H9 (cell line): Measurements from ENCODE around the gene SENP2. TPM values are rescaled to one million over a fixed set of nuclear protein-coding genes. Genes with fewer than 3 reads are reported as not detected.
A peak's percentile ranks its signal among the peaks of the same experiment; 100 is the strongest.

Experiments used
- DNase-seq: peaks from one replicate; pipeline ENCODE4 v3.0.0-alpha.2; 2017
- H2AFZ ChIP-seq: one replicate; pipeline ENCODE4 v1.6.1; 2013; ENCODE audit warnings: mild to moderate bottlenecking, low read length, control low read depth, moderate library complexity
- H2AK5ac ChIP-seq: 2 replicates; pipeline ENCODE4 v1.6.1; 2013; ENCODE audit warnings: low read length, control low read depth, mixed read lengths; ENCODE audit not compliant: insufficient read length
- H2BK120ac ChIP-seq: one replicate; pipeline ENCODE4 v1.6.1; 2013; ENCODE audit warnings: low read depth, mild to moderate bottlenecking, low read length, control low read depth, inconsistent platforms; ENCODE audit not compliant: poor library complexity, severe bottlenecking
- H2BK12ac ChIP-seq: 2 replicates; pipeline ENCODE4 v1.6.1; 2013; ENCODE audit warnings: low read length, control low read depth, mixed read lengths, low read depth; ENCODE audit not compliant: insufficient read length
- H2BK15ac ChIP-seq: 2 replicates; pipeline ENCODE4 v1.6.1; 2013; ENCODE audit warnings: low read depth, low read length, control low read depth
- H2BK20ac ChIP-seq: one replicate; pipeline ENCODE4 v1.6.1; 2013; ENCODE audit warnings: low read depth, mild to moderate bottlenecking, low read length, control low read depth, inconsistent platforms; ENCODE audit not compliant: poor library complexity, severe bottlenecking
- H2BK5ac ChIP-seq: 2 replicates; pipeline ENCODE4 v1.6.1; 2013; ENCODE audit warnings: low read length, control low read depth, mixed read lengths; ENCODE audit not compliant: insufficient read length
- H3K14ac ChIP-seq: 2 replicates; pipeline ENCODE4 v1.6.1; 2013; ENCODE audit warnings: low read length, control low read depth; ENCODE audit not compliant: insufficient read depth
- H3K18ac ChIP-seq: 2 replicates; pipeline ENCODE4 v1.6.1; 2013; ENCODE audit warnings: low read depth, mild to moderate bottlenecking, mixed read lengths, low read length, control low read depth; ENCODE audit not compliant: insufficient read length
- H3K23ac ChIP-seq: 2 replicates; pipeline ENCODE4 v1.6.1; 2013; ENCODE audit warnings: low read length, control low read depth, mixed read lengths, low read depth; ENCODE audit not compliant: insufficient read length
- H3K23me2 ChIP-seq: 2 replicates; pipeline ENCODE4 v1.6.1; 2013; ENCODE audit warnings: low read depth, mild to moderate bottlenecking, mixed read lengths, low read length, control low read depth; ENCODE audit not compliant: insufficient read length, poor library complexity, severe bottlenecking
- H3K27ac ChIP-seq: 2 replicates; pipeline ENCODE4 v1.5.1; 2013; ENCODE audit warnings: low read length, control low read depth, mixed read lengths, low read depth; ENCODE audit not compliant: insufficient read length
- H3K27me3 ChIP-seq: 2 replicates; pipeline ENCODE4 v1.6.1; 2013; ENCODE audit warnings: low read length, control low read depth, inconsistent platforms; ENCODE audit not compliant: insufficient read depth
- H3K4ac ChIP-seq: 2 replicates; pipeline ENCODE4 v1.6.1; 2013; ENCODE audit warnings: low read depth, mild to moderate bottlenecking, control low read depth, inconsistent platforms, low read length, moderate library complexity
- H3K4me1 ChIP-seq: 2 replicates; pipeline ENCODE4 v1.6.1; 2013; ENCODE audit warnings: low read length, control low read depth, inconsistent platforms; ENCODE audit not compliant: insufficient read depth
- H3K4me2 ChIP-seq: 2 replicates; pipeline ENCODE4 v1.6.1; 2013; ENCODE audit warnings: low read length, control low read depth, mixed read lengths; ENCODE audit not compliant: insufficient read length, insufficient read depth
- H3K56ac ChIP-seq: 2 replicates; pipeline ENCODE4 v1.6.1; 2013; ENCODE audit warnings: low read depth, mild to moderate bottlenecking, mixed read lengths, low read length, control low read depth; ENCODE audit not compliant: insufficient read length
- H3K79me1 ChIP-seq: 2 replicates; pipeline ENCODE4 v1.6.1; 2013; ENCODE audit warnings: low read depth, mild to moderate bottlenecking, moderate library complexity, low read length, control low read depth, inconsistent platforms; ENCODE audit not compliant: insufficient read depth, poor library complexity, severe bottlenecking
- H3K79me2 ChIP-seq: 2 replicates; pipeline ENCODE4 v1.6.1; 2013; ENCODE audit warnings: low read length, control low read depth, inconsistent platforms; ENCODE audit not compliant: insufficient read depth
- H3K9ac ChIP-seq: 2 replicates; pipeline ENCODE4 v1.6.1; 2013; ENCODE audit warnings: low read length, control low read depth, mixed read lengths; ENCODE audit not compliant: insufficient read length; ENCODE audit errors: extremely low read depth
- H3K9me3 ChIP-seq: one replicate; pipeline ENCODE4 v1.6.1; 2013; ENCODE audit warnings: low read depth, low read length, inconsistent platforms; ENCODE audit not compliant: control insufficient read depth
- H3T11ph ChIP-seq: one replicate; pipeline ENCODE4 v1.6.1; 2013; ENCODE audit warnings: mild to moderate bottlenecking, low read length, control low read depth, inconsistent platforms
- H4K20me1 ChIP-seq: one replicate; pipeline ENCODE4 v1.6.1; 2013; ENCODE audit not compliant: control insufficient read depth, insufficient read length, insufficient read depth
- H4K5ac ChIP-seq: 2 replicates; pipeline ENCODE4 v1.6.1; 2013; ENCODE audit warnings: low read depth, mild to moderate bottlenecking, mixed read lengths, low read length, control low read depth; ENCODE audit not compliant: insufficient read length
- H4K8ac ChIP-seq: replicated peaks from 2 replicates; pipeline ENCODE4 v1.6.1; 2013; ENCODE audit warnings: low read length, control low read depth, mixed read lengths, low read depth; ENCODE audit not compliant: insufficient read length
- H4K91ac ChIP-seq: 2 replicates; pipeline ENCODE4 v1.6.1; 2013; ENCODE audit warnings: low read depth, mild to moderate bottlenecking, moderate library complexity, mixed read lengths, low read length, control low read depth; ENCODE audit not compliant: insufficient read length
- H3K27ac Mint-ChIP-seq, 3 experiments: 2 replicates in 2 of 3; 3 replicates in 1 of 3; pipeline ENCODE4 v1.8.0; 2020 to 2021; ENCODE audit warnings: mixed read lengths in 3 of 3, mild to moderate bottlenecking in 1 of 3, moderate library complexity in 1 of 3
- H3K27me3 Mint-ChIP-seq: 2 replicates; pipeline ENCODE4 v1.8.0; 2021; ENCODE audit warnings: low read depth, mild to moderate bottlenecking, moderate library complexity, mixed read lengths
- H3K36me3 Mint-ChIP-seq, 3 experiments: 2 replicates in 2 of 3; 3 replicates in 1 of 3; pipeline ENCODE4 v1.8.0; 2020 to 2021; ENCODE audit warnings: low read depth in 3 of 3, mixed read lengths in 3 of 3; ENCODE audit not compliant: insufficient read depth in 1 of 3
- H3K4me1 Mint-ChIP-seq, 2 experiments: 2 replicates each; pipeline ENCODE4 v1.8.0; 2020; ENCODE audit warnings: mixed read lengths in 2 of 2
- H3K4me3 Mint-ChIP-seq, 2 experiments: 2 replicates in 1 of 2; 3 replicates in 1 of 2; pipeline ENCODE4 v1.8.0; 2020 to 2021; ENCODE audit warnings: mild to moderate bottlenecking in 2 of 2, mixed read lengths in 2 of 2, moderate library complexity in 1 of 2
- H3K9me3 Mint-ChIP-seq, 2 experiments: 2 replicates in 1 of 2; 3 replicates in 1 of 2; pipeline ENCODE4 v1.8.0; 2020; ENCODE audit warnings: mild to moderate bottlenecking in 2 of 2, mixed read lengths in 2 of 2, moderate library complexity in 1 of 2
- WGBS: extraction: QIAGEN DNeasy Blood & Tissue Kit; methylation state at CpG from one replicate; pipeline ENCODE4 v1.1.7; 2013; ENCODE audit warnings: missing lambda C conversion rate, low lambda C conversion rate, mixed read lengths; ENCODE audit not compliant: insufficient read length; ENCODE audit errors: extremely low coverage; 5-methylcytosine and 5-hydroxymethylcytosine counted together
- total RNA-seq: library from RNA; stranded (reverse); gene quantifications from 2 replicates; pipeline ENCODE4 v1.2.1, GENCODE V29; 2021
- TF ChIP-seq, protein P1 (sequence below): fragments of 200-600 bp; sonication (generic); conservative IDR thresholded peaks from 3 replicates; pipeline ENCODE4 v1.8.0; 2021; ENCODE audit warnings: antibody characterized with exemption, mild to moderate bottlenecking

Gene SENP2
- total RNA-seq, 1 experiment from 2014 or later, result 90.1 TPM

DNA sequence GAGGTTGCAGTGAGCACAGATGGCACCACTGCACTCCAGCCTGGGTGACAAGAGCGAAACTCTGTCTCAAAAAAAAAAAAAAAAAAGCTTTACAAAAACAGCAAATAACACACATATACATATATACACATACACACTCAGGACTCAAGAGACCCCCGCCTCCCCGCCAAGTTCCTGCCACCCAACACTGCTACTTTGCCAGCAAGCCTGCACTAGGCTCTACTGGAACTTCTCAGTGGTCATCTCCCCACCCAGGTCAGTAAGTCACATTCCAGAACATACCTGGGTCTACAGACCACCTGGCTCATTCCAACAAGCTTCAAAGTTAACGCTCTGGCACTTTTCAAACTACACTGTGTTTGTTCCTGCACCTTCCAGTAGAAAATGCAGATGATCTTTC, 62.3 kb downstream of the SENP2 start:
- TF ChIP-seq, protein P1, sequence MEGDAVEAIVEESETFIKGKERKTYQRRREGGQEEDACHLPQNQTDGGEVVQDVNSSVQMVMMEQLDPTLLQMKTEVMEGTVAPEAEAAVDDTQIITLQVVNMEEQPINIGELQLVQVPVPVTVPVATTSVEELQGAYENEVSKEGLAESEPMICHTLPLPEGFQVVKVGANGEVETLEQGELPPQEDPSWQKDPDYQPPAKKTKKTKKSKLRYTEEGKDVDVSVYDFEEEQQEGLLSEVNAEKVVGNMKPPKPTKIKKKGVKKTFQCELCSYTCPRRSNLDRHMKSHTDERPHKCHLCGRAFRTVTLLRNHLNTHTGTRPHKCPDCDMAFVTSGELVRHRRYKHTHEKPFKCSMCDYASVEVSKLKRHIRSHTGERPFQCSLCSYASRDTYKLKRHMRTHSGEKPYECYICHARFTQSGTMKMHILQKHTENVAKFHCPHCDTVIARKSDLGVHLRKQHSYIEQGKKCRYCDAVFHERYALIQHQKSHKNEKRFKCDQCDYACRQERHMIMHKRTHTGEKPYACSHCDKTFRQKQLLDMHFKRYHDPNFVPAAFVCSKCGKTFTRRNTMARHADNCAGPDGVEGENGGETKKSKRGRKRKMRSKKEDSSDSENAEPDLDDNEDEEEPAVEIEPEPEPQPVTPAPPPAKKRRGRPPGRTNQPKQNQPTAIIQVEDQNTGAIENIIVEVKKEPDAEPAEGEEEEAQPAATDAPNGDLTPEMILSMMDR, result no peak

More for the DNA sequence above, 62.3 kb downstream of the SENP2 start:
- Histone ChIP-seq H2BK120ac (no peak overlapping the region), H3K9ac (no peak overlapping the region), H3K4ac (no peak overlapping the region), H3K4me2 (no peak overlapping the region), H4K5ac (no peak overlapping the region), H4K20me1 (no peaks in the 10 kb centered on the region), H3K4me1 (peaks cover 7% of the 10 kb centered on the region; the same call in 1 of the 2 replicates), H3K27me3 (no peaks in the 10 kb centered on the region), H2BK12ac (no peak overlapping the region), H4K8ac (no peak overlapping the region), H3K18ac (no peak overlapping the region), H2BK20ac (no peak overlapping the region), H3T11ph (no peak overlapping the region), H4K91ac (no peak overlapping the region), H3K79me1 (no peaks in the 10 kb centered on the region), H3K79me2 (no peaks in the 10 kb centered on the region), H3K9me3 (no peaks in the 10 kb centered on the region), H3K23me2 (no peaks in the 10 kb centered on the region), H3K23ac (no peak overlapping the region), H3K14ac (no peak overlapping the region), H2BK15ac (no peak overlapping the region), H2AFZ (no peak overlapping the region), H3K56ac (no peak overlapping the region), H3K27ac (no peak overlapping the region), H2BK5ac (no peak overlapping the region), H2AK5ac (no peak overlapping the region)
- WGBS, result no CpG with 5 or more reads among the region's 4 CpGs
- peaks cover 3% of the 10 kb centered on the region; the same call in 1 of the 2 replicates for H3K27me3 Mint-ChIP-seq
- DNase-seq, result no peak
- peak overlapping the region; percentile 28 to 76 (median 48); a peak in 5 of 7 replicates for H3K27ac Mint-ChIP-seq
- H3K36me3 Mint-ChIP-seq, result peaks cover 50 to 84% (median 82%) of the 10 kb centered on the region in 3 experiments
- H3K9me3 Mint-ChIP-seq, result no peaks in the 10 kb centered on the region
- H3K4me1 Mint-ChIP-seq, result peaks cover 28 to 41% of the 10 kb centered on the region in 2 experiments
- no peak overlapping the region for H3K4me3 Mint-ChIP-seq
